Peyer's patch (tissue), 4 donors: ENCODE measurements around the gene CLEC1B.

Experiments used
- CTCF ChIP-seq, 6 experiments: fragments of 450-650 bp in 4 of 6; fragments of 200-600 bp in 2 of 6; sonication (generic) in 1 of 6; IDR thresholded peaks; one replicate each; pipeline ENCODE4 v1.5.1; 2017 to 2019; ENCODE audit warnings: antibody characterized with exemption in 6 of 6, mild to moderate bottlenecking in 3 of 6, moderate library complexity in 1 of 6
- POLR2A ChIP-seq, 2 donors: fragments of 450-650 bp; IDR thresholded peaks; one replicate each; pipeline ENCODE4 v1.5.1; 2017; ENCODE audit warnings: antibody characterized with exemption in 2 of 2, mild to moderate bottlenecking in 2 of 2, moderate library complexity in 2 of 2

DNA sequence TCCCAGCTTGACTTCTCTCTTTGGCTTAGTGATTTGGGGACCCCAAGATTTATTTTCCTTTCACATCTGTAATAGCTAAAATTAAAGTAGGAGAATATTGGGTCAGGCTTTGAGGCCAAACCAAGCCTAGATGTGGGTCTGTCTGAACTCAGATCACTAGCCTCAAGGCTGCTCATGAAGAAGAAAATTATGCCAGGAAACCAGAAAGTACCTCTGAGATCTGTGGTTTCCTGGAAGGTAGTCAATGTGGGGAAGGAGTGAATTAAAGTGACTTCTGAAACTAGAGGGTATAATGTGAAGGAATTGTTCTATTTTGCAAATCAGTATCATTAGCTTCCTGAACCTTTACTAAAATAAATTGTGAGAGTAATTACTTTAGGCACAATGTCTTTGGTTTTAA lies 41.1 kb downstream of the CLEC1B start:
- no peak for TF ChIP-seq CTCF (IDR thresholded peaks at IDR 0.05)
- TF ChIP-seq POLR2A (IDR thresholded peaks at IDR 0.05) = no peak
